Esophagus muscularis mucosa (tissue), 4 donors: ENCODE results near the gene BBS7.

Source experiments
- EP300 ChIP-seq: sonication (generic); formaldehyde crosslinking; IDR thresholded peaks from one replicate; pipeline ENCODE4 v1.6.1; 2017; ENCODE audit warnings: antibody characterized with exemption
- POLR2A ChIP-seq: fragments of 450-650 bp; IDR thresholded peaks from one replicate; pipeline ENCODE4 v1.6.1; 2017; ENCODE audit warnings: antibody characterized with exemption, moderate library complexity, mild to moderate bottlenecking, low read depth
- POLR2AphosphoS5 ChIP-seq, 2 donors: sonication (generic); formaldehyde crosslinking; IDR thresholded peaks; one replicate each; pipeline ENCODE4 v1.6.1; 2017; ENCODE audit warnings: antibody characterized with exemption in 2 of 2
- TF ChIP-seq, protein P1 (sequence below), 3 experiments: fragments of 200-600 bp in 2 of 3; fragments of 450-650 bp in 1 of 3; sonication (generic) in 2 of 3; IDR thresholded peaks; one replicate each; pipeline ENCODE4 v1.5.1; 2017 to 2019; ENCODE audit warnings: antibody characterized with exemption in 3 of 3, mild to moderate bottlenecking in 2 of 3, moderate library complexity in 1 of 3

DNA sequence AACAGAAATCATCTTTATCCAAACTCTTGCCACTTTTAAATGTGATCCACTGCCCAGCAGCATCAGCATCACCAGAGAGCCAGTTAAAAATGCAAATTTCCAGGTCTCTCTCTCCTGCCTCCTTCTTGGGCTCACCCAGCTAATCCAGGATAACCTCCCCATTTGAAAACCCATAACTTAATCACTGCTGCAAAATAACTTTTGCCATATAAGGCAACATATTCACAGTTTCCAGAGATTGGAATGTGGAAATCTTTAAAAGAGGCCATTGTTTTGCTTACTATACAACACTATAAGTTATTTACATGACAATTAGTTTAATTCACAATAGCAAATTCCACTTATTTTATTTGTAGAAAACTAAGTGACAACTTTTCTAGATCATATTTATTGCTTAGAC is 74.0 kb downstream of the BBS7 start:
- TF ChIP-seq, protein P1, sequence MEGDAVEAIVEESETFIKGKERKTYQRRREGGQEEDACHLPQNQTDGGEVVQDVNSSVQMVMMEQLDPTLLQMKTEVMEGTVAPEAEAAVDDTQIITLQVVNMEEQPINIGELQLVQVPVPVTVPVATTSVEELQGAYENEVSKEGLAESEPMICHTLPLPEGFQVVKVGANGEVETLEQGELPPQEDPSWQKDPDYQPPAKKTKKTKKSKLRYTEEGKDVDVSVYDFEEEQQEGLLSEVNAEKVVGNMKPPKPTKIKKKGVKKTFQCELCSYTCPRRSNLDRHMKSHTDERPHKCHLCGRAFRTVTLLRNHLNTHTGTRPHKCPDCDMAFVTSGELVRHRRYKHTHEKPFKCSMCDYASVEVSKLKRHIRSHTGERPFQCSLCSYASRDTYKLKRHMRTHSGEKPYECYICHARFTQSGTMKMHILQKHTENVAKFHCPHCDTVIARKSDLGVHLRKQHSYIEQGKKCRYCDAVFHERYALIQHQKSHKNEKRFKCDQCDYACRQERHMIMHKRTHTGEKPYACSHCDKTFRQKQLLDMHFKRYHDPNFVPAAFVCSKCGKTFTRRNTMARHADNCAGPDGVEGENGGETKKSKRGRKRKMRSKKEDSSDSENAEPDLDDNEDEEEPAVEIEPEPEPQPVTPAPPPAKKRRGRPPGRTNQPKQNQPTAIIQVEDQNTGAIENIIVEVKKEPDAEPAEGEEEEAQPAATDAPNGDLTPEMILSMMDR (IDR thresholded peaks at IDR 0.05): no peak
- TF ChIP-seq EP300 (no peak), POLR2A (no peak), POLR2AphosphoS5 (IDR thresholded peaks at IDR 0.05) (no peak)
